ENCODE results near the gene ATAD3B.

- TF ChIP-seq FOXP2 (optimal IDR thresholded peaks at IDR 0.05; ENCODE audit: control extremely low read depth, extremely low read length, insufficient read depth), result no peak
- TF ChIP-seq EZH2 (IDR thresholded peaks at IDR 0.05), result no peak
- TF ChIP-seq POLR2AphosphoS5 (IDR thresholded peaks at IDR 0.05; ENCODE audit: borderline replicate concordance, low read depth, low read length), result no peak
Measured at GRCh38 chr1:1487701-1488100, 16.1 kb downstream of the ATAD3B start.
